UCSD-AML1 (cell line): ENCODE data around the gene ATP11A.
"Not testable (repeated sequence)": the region's sequence is repeated elsewhere in the genome, so short reads cannot be mapped to it uniquely, and the experiment has no call there.

ENCODE experiments used
- DNase-seq: peaks from one replicate; lab custom pipeline; 2025; ENCODE audit not compliant: unreplicated experiment; lab: John Stamatoyannopoulos, UW

ATP11A gene

DNA sequence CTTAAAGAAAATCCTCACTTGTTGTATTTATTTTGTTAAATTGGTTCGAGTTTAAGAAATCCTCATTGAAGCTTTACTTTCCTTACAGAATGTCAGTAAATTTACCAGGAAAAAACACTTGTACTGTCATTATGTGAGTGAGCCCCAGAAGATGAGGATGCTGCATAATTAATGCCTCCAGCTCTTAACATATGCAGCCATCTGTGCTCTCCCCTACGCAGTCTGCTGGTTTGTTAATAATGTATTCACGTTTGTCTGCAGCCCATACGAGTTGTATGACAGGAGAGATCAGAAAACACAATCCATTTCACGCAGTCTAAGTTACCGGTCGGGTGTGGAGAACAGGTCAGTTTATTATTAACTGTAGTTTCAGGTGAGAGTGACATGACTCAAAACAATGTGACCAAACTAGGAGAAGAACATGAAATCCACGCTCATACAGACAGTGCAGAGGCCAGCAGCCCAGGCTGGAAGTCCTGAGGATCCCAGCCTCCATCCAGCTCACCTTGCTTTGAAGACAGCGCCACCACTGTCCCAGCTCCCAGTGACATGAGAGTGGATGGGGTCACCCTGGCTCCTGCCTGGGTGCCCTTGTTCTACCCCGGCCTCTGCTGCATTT lies 19.8 kb upstream of the ATP11A start:
- no peak for DNase-seq

GRCh38 chr13:112670864-112671263 lies 19.0 kb upstream of the ATP11A start:
- no peak for DNase-seq

DNA sequence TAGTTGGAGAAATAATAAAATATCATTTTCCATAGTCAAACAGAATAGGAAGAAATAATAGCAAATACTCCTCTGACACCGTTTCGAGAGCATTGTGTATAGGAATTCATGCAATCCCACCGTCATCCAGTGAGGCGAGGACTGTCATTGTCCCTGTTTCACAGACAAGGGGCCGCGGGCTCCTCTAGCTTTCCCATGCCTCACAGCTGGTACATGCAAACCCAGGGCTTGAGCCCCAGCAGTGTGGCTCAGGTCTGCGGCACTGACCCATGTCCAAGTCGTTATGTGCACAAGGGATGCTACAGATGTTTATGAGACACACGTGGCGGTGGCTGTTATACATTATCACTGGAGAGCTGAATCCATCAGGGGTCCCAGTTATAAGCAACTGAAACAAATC lies 18.5 kb upstream of the ATP11A start:
- no peak for DNase-seq

GRCh38 chr13:112672651-112673284 lies 17.1 kb upstream of the ATP11A start:
- DNase-seq: no peak

- no peak for DNase-seq
Observed at GRCh38 chr13:112674412-112675365, 15.1 kb upstream of the ATP11A start.

GRCh38 chr13:112675366-112675756 lies 14.5 kb upstream of the ATP11A start:
- DNase-seq: no peak

DNA sequence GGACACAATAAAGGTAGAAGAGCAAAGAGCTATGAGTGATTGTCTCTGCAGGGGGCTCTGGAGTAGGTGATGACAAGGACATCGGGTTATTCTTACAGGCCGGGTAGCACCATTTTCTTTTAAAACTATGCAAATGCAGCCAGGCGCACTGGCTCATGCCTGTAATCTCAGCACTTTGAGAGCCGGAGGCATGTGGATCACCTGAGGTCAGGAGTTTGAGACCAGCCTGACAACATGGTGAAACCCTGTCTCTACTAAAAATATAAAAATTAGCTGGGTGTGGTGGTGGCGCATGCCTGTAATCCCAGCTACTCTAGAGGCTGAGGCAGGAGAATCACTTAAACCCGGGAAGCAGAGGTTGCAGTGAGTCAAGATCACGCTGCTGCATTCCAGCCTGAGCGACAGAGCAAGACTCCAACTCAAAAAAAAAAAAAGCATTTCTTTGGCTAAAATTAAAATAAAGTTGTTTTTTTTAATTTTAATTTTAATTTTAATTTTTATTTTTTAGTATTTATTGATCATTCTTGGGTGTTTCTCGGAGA lies 12.3 kb upstream of the ATP11A start:
- DNase-seq: not testable (repeated sequence)

- DNase-seq: no peak
Observed at GRCh38 chr13:112679381-112679780, 10.5 kb upstream of the ATP11A start.

DNA sequence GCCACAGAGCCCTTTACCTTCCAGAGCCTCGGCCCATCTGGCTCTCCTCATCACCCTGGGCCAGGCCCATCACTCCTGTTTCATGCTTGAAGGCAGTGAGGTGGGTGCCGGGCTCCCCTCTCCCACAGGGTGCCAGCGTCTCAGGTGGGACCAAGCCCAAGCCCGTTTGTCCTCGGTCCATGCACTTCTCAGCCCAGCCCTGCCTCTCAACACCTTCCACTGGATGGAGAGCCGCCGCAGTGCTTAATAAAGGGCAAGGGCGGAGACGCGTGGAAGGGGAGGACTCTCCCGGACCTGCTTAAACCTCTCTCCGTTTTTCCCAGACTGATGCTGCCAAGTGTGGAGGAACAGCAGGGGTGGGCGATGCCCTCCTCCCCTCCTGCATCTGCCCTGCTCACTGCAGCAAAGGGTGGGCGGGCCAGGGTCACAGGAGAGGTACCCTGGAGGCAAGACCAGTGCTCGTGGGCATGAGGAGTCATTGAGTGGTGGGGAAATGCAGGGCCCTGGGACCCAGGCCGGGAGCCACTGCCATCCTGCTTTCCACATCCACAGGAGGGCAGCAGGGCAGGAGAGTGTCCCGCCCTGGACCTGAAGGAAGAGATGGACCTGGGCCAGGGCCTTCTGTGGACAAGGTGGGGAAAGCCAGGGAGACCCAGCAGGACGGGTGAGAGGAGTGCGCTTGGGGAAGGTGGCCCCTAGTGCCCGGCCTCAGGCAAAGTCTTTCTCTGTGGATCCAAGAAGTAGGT lies 9.7 kb upstream of the ATP11A start:
- DNase-seq: no peak

- DNase-seq: no peak
Observed at GRCh38 chr13:112680741-112681360, 9.0 kb upstream of the ATP11A start.

DNA sequence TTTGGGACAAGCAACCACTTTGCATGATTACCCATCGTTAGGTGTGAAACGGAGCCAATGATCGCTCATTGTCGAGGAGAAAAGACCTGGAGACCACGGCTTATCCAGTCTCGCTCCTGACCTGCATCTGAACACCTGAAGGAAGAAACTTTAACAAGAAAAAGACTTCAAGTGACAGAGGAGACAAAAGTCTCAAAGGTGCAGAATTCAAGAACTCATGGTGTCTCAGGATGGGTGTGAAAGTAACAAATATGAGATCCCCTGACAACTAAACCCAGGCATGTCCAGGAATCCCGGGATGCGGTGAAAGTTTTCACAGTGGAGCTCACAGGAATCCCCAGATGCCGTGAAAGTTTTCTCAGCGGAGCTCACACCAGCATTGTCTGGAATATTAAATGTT lies 6.3 kb upstream of the ATP11A start:
- no peak for DNase-seq

GRCh38 chr13:112684071-112684845 lies 5.6 kb upstream of the ATP11A start:
- no peak for DNase-seq

GRCh38 chr13:112685189-112685805 lies 4.5 kb upstream of the ATP11A start:
- DNase-seq: not testable (repeated sequence)

DNA sequence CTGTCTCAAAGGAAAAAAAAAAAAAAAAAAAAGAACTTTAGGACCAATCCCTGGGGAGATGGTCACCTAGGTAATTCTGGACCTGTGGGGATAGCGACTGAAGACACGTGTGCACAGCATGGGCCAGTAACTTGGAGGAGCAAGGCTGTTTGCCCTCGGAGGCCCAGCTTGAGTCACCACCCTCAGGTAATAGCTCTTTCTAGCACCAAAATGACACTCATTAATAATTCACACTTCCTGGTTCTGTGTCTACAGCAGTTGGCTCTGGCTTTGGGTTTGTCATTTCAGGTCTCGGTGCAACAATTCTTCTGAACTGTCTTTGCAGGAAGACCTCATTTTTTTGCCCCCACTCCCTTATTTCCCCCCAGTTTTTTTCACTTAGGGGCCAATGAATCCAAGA lies 3.9 kb upstream of the ATP11A start:
- no peak for DNase-seq

- no peak for DNase-seq
Observed at GRCh38 chr13:112686364-112686763, 3.5 kb upstream of the ATP11A start.

DNA sequence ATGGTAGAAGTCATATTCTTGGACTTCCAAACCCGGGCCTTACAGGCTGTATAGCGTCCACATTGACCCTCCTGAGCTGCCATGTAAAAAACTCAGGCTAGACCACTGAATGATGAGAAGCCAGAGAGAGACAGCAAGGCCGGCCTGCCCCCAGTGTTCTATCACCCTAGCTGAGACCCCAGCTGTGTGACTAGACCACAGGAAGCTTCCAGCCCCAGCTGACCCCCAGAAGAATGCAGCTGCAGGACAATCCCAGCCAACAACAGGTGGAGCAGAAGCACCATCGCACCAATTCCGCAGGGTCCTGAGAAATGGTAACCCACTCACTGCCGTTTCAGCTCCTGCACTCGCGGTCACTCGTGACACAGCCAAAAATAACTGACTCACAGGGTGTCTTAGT lies 2.9 kb upstream of the ATP11A start:
- DNase-seq: no peak

GRCh38 chr13:112687836-112688559 lies 1.8 kb upstream of the ATP11A start:
- DNase-seq: no peak

DNA sequence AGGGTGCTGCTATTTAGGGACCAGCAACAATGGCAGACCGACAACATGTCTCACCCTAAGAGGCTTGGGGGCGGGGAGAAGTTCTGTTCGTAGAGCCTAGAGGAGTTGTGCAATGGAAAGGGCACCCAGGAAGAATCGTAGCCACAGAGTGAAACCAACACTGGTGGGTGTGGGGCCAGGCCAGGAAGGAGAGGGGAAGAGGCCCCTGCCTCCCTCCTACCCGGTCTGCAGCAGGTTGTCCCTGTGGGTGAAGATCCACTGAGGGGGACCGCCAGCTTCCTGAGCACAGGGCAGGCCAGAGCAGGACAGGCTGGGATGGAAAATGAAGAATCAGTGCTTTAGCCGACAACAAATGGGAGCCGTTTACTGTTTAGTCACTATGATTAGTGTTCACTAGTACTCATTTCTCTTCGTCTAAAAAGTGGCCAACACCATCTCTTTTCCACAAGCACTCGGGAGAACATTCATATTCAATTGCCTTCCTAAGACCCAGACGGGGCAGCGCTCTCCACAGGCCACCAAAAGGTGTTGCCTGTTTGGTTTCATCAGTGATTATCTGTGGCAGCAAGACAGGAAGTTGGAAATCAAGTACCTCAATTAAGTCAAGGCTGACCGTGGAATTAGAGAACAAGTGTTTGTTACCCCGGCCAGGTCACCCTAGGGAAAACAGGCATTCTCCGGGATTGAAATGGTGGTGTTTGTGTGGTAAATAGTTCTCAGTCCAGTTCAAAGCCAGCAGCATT lies 1.1 kb upstream of the ATP11A start:
- peak; percentile 54 for DNase-seq
